IMR-90 (cell line): Measurements from ENCODE around the gene INO80B. TPM values are rescaled to one million over a fixed set of nuclear protein-coding genes. Genes with fewer than 3 reads are reported as not detected.

Experiments
- ATAC-seq: fragments of 200-7000 bp; cut with Tn5 transposase; 2 replicates; pipeline ENCODE4 v1.9.1; 2020; ENCODE audit warnings: low read depth, mild to moderate bottlenecking, moderate library complexity
- BruUV-seq: library from RNA; stranded (reverse); fragments of 400-500 nt; replicated peaks from 2 replicates; lab custom pipeline; 2021; lab: Mats Ljungman, UMichigan
- CTCF ChIA-PET: fragments of 300-600 bp; formaldehyde crosslinking; extraction: SDS; loops from one replicate; lab custom pipeline; 2021; ENCODE audit warnings: antibody characterized with exemption; lab: Yijun Ruan, JAX
- POLR2A ChIA-PET: fragments of 300-600 bp; sonication (Branson Sonifier 250); formaldehyde crosslinking; loops from one replicate; lab custom pipeline; 2022; ENCODE audit warnings: antibody characterized with exemption; ENCODE audit not compliant: unreplicated experiment; lab: Charles Lee
- DNase-seq: peaks from one replicate; pipeline ENCODE4 v3.0.0; 2013
- H2AFZ ChIP-seq: replicated peaks from 2 replicates; pipeline ENCODE3; 2013; ENCODE audit warnings: low read length, mild to moderate bottlenecking; ENCODE audit not compliant: poor library complexity
- H2AK5ac ChIP-seq: 2 replicates; pipeline ENCODE4 v1.6.1; 2013; ENCODE audit warnings: low read depth, low read length, inconsistent platforms
- H2AK9ac ChIP-seq: replicated peaks from 2 replicates; pipeline ENCODE3; 2013; ENCODE audit warnings: mild to moderate bottlenecking, low read depth, low read length, moderate library complexity; ENCODE audit not compliant: poor library complexity
- H2BK120ac ChIP-seq: 2 replicates; pipeline ENCODE4 v1.6.1; 2013; ENCODE audit warnings: low read depth, low read length, inconsistent platforms
- H2BK15ac ChIP-seq: 3 replicates; pipeline ENCODE4 v1.6.1; 2013; ENCODE audit warnings: low read depth, low read length, inconsistent platforms
- H2BK20ac ChIP-seq: 2 replicates; pipeline ENCODE4 v1.6.1; 2013; ENCODE audit warnings: low read depth, mild to moderate bottlenecking, inconsistent platforms, low read length, moderate library complexity
- H2BK5ac ChIP-seq: 2 replicates; pipeline ENCODE4 v1.6.1; 2013; ENCODE audit warnings: mild to moderate bottlenecking, low read depth, low read length, inconsistent platforms; ENCODE audit not compliant: poor library complexity, severe bottlenecking
- H3K14ac ChIP-seq: replicated peaks from 2 replicates; pipeline ENCODE4 v1.6.1; 2013; ENCODE audit warnings: low read depth, low read length, inconsistent platforms
- H3K18ac ChIP-seq: 2 replicates; pipeline ENCODE4 v1.6.1; 2013; ENCODE audit warnings: low read depth, low read length, control low read depth
- H3K23ac ChIP-seq: 2 replicates; pipeline ENCODE4 v1.6.1; 2013; ENCODE audit warnings: low read depth, low read length, inconsistent platforms
- H3K27ac ChIP-seq: 2 replicates; pipeline ENCODE4 v1.5.1; 2013; ENCODE audit warnings: mild to moderate bottlenecking, control low read depth, low read length; ENCODE audit not compliant: insufficient read depth
- H3K27me3 ChIP-seq: 2 replicates; pipeline ENCODE4 v1.6.1; 2013; ENCODE audit warnings: low read length; ENCODE audit not compliant: control insufficient read depth, insufficient read depth
- H3K36me3 ChIP-seq: 2 replicates; pipeline ENCODE4 v1.6.1; 2013; ENCODE audit warnings: low read length, mixed read lengths; ENCODE audit not compliant: control insufficient read depth, insufficient read depth
- H3K4ac ChIP-seq: 2 replicates; pipeline ENCODE4 v1.6.1; 2013; ENCODE audit warnings: low read depth, low read length, inconsistent platforms
- H3K4me1 ChIP-seq: 2 replicates; pipeline ENCODE4 v1.6.1; 2013; ENCODE audit warnings: low read length, mixed read lengths; ENCODE audit not compliant: control insufficient read depth, insufficient read depth
- H3K4me2 ChIP-seq: 2 replicates; pipeline ENCODE4 v1.6.1; 2013; ENCODE audit warnings: low read depth, mild to moderate bottlenecking, control low read depth, low read length, moderate library complexity
- H3K4me3 ChIP-seq: 2 replicates; pipeline ENCODE4 v1.5.1; 2013; ENCODE audit warnings: low read depth, mild to moderate bottlenecking, control low read depth, low read length, moderate library complexity; ENCODE audit not compliant: insufficient read depth
- H3K56ac ChIP-seq: 2 replicates; pipeline ENCODE4 v1.6.1; 2013; ENCODE audit warnings: low read length, inconsistent platforms; ENCODE audit not compliant: insufficient read depth; ENCODE audit errors: extremely low read depth
- H3K79me1 ChIP-seq, 2 experiments: 2 replicates each; pipeline ENCODE4 v1.6.1; 2013; ENCODE audit warnings: low read length in 2 of 2, inconsistent platforms in 1 of 2, low read depth in 1 of 2
- H3K9ac ChIP-seq: 2 replicates; pipeline ENCODE4 v1.6.1; 2013; ENCODE audit warnings: low read depth, low read length, control low read depth
- H3K9me1 ChIP-seq: 2 replicates; pipeline ENCODE4 v1.6.1; 2013; ENCODE audit warnings: low read length, inconsistent platforms; ENCODE audit not compliant: insufficient read depth
- H3K9me3 ChIP-seq: 2 replicates; pipeline ENCODE4 v1.6.1; 2013; ENCODE audit warnings: low read length; ENCODE audit not compliant: control insufficient read depth, insufficient read depth
- H4K20me1 ChIP-seq: 2 replicates; pipeline ENCODE4 v1.6.1; 2013; ENCODE audit warnings: low read length, inconsistent platforms; ENCODE audit not compliant: insufficient read depth
- H4K5ac ChIP-seq: 2 replicates; pipeline ENCODE4 v1.6.1; 2013; ENCODE audit warnings: mild to moderate bottlenecking, low read depth, low read length, control low read depth
- H4K8ac ChIP-seq, 2 experiments: 2 replicates each; pipeline ENCODE4 v1.6.1; 2013; ENCODE audit warnings: low read depth in 2 of 2, low read length in 2 of 2, control low read depth in 1 of 2, inconsistent platforms in 1 of 2
- H4K91ac ChIP-seq: 2 replicates; pipeline ENCODE4 v1.6.1; 2013; ENCODE audit warnings: low read depth, low read length, inconsistent platforms; ENCODE audit not compliant: insufficient read depth
- CHD1 ChIP-seq: IDR thresholded peaks from 2 replicates; pipeline ENCODE4 v1.6.1; 2012; ENCODE audit warnings: low read depth, low read length, improper control_type of control experiment
- CTCF ChIP-seq: conservative IDR thresholded peaks from 2 replicates; pipeline ENCODE4 v1.5.1; 2012; ENCODE audit warnings: mild to moderate bottlenecking, low read depth, low read length, improper control_type of control experiment
- ELK1 ChIP-seq: fragments of 150-350 bp; IDR thresholded peaks from 2 replicates; pipeline ENCODE4 v1.6.1; 2016; ENCODE audit warnings: low read depth, mild to moderate bottlenecking, low read length, moderate library complexity, borderline replicate concordance
- MXI1 ChIP-seq: IDR thresholded peaks from 2 replicates; pipeline ENCODE4 v1.6.1; 2012; ENCODE audit warnings: low read depth, mild to moderate bottlenecking, low read length, moderate library complexity, borderline replicate concordance
- WGBS, 2 experiments: methylation state at CpG; one replicate each; pipeline versions ENCODE4 v1.1.5 to v1.1.7; 2013; ENCODE audit warnings: missing lambda C conversion rate in 2 of 2; ENCODE audit not compliant: insufficient read length in 1 of 2; ENCODE audit errors: extremely low coverage in 2 of 2; 5-methylcytosine and 5-hydroxymethylcytosine counted together
- dilution Hi-C: fragments of 300-500 bp; cut with HindIII; formaldehyde crosslinking; loops from one replicate; pipeline ENCODE4 v1.14.3; 2018; ENCODE audit warnings: low sequenced_read_pairs; ENCODE audit not compliant: unreplicated experiment
- in situ Hi-C: fragments of 300-500 bp; cut with MboI; formaldehyde crosslinking; loops from 3 replicates; pipeline ENCODE4 v1.14.3; 2019; ENCODE audit warnings: low sequenced_read_pairs, inconsistent platforms, mixed read lengths
- intact Hi-C: fragments of 100-400 bp; cut with micrococcal nuclease; formaldehyde crosslinking; loops from 2 replicates; pipeline ENCODE4 v1.10.0; 2022
- polyA plus RNA-seq, 3 experiments: library from polyadenylated mRNA; depleted of rRNA; stranded (reverse); fragments of >200 nt; gene quantifications; 2 replicates each; pipeline ENCODE4 v1.2.3, GENCODE V29; 2012; ENCODE audit warnings: low replicate concordance in 1 of 3
- total RNA-seq: library from RNA; depleted of rRNA; stranded (reverse); fragments of >200 nt; gene quantifications from 2 replicates; pipeline ENCODE4 v1.2.3, GENCODE V29; 2012
- TF ChIP-seq, protein P1 (sequence below): fragments of 150-350 bp; IDR thresholded peaks from 2 replicates; pipeline ENCODE4 v1.6.1; 2017; ENCODE audit warnings: mild to moderate bottlenecking, antibody characterized with exemption, low read length, low read depth

The INO80B gene
- total and polyA plus RNA-seq, 2 of the 4 experiments (the other 2 are of a cell fraction), result 4.5 to 10.5 TPM

- TF ChIP-seq ELK1 (no peak), MXI1 (no peak)
- TF ChIP-seq, protein P1, sequence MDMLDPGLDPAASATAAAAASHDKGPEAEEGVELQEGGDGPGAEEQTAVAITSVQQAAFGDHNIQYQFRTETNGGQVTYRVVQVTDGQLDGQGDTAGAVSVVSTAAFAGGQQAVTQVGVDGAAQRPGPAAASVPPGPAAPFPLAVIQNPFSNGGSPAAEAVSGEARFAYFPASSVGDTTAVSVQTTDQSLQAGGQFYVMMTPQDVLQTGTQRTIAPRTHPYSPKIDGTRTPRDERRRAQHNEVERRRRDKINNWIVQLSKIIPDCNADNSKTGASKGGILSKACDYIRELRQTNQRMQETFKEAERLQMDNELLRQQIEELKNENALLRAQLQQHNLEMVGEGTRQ, result no peak
These were observed 39.0 kb upstream of the INO80B start (continued) for GRCh38 chr2:74415762-74416395.

DNA sequence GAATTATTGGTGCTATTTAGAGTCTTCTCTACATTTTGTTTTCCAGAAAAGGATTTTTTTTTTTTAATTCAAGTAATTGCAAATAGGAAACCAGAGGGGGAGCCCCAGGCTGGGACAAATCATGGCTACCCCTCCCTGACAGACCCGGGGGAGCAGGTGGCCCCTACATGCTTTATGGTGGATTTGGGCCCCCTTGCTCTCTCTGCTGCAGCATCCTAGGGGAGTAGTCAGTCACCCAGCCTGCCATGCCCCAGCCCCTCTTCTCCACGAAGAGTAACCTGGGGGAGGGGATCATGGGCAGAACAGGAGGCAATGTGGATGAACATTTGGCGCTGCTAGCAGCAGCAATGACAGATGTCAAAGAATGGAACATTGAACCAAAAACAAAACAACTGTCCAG is 38.1 kb upstream of the INO80B start:
- peak; percentile 12; the same call in 1 of the 2 replicates for TF ChIP-seq CTCF
- no peak for TF ChIP-seq CHD1
- Histone ChIP-seq H2BK20ac (no peak overlapping the region), H3K56ac (no peak overlapping the region), H3K18ac (no peak overlapping the region), H3K4me1 (no peaks in the 10 kb centered on the region), H3K23ac (no peak overlapping the region), H4K20me1 (no peaks in the 10 kb centered on the region), H4K5ac (no peak overlapping the region), H3K27ac (no peak overlapping the region), H2AK5ac (no peak overlapping the region), H2AK9ac (no peak overlapping the region), H3K4me3 (no peak overlapping the region), H3K36me3 (no peaks in the 10 kb centered on the region), H3K27me3 (peaks cover 31% of the 10 kb centered on the region), H3K9ac (no peak overlapping the region), H3K79me1 (no peaks in the 10 kb centered on the region), H2BK15ac (no peak overlapping the region), H4K8ac (no peak overlapping the region), H3K9me1 (peaks cover 4% of the 10 kb centered on the region), H3K9me3 (no peaks in the 10 kb centered on the region), H2BK120ac (no peak overlapping the region), H3K14ac (no peak overlapping the region), H3K4ac (no peak overlapping the region), H2BK5ac (no peak overlapping the region), H2AFZ (no peak overlapping the region), H3K4me2 (no peak overlapping the region), H4K91ac (no peak overlapping the region)
- DNase-seq (no peak), ATAC-seq (no peak)
- ChIA-PET POLR2A (no interaction called here), CTCF (no interaction called here)
- no TSS peak for BruUV-seq
- in situ Hi-C loops, result no loop called here
- dilution Hi-C loops, result no loop called here
- intact Hi-C loops, result no loop called here
- WGBS, 2 experiments, result no CpG with 5 or more reads among the region's 3 CpGs
